SJCRH30 (cell line): ENCODE measurements around the gene PBX1. TPM values are rescaled to one million over a fixed set of nuclear protein-coding genes. Genes with fewer than 3 reads are reported as not detected.

ENCODE experiments used
- DNase-seq, 2 experiments: peaks; one replicate each; pipeline ENCODE4 v3.0.0-alpha.2; 2015 to 2020
- H3K27ac ChIP-seq: fragments of 250-450 bp; sonication (Bioruptor Pico); 2 replicates; pipeline ENCODE4 v1.5.1; 2020; ENCODE audit warnings: mild to moderate bottlenecking, moderate library complexity
- H3K27me3 ChIP-seq: fragments of 250-450 bp; sonication (Bioruptor Pico); 2 replicates; pipeline ENCODE4 v1.5.1; 2020; ENCODE audit warnings: mild to moderate bottlenecking, moderate library complexity
- H3K36me3 ChIP-seq: fragments of 250-450 bp; sonication (Bioruptor Pico); 2 replicates; pipeline ENCODE4 v1.5.1; 2020; ENCODE audit warnings: mild to moderate bottlenecking, moderate library complexity
- H3K4me1 ChIP-seq: fragments of 250-450 bp; sonication (Bioruptor Pico); 2 replicates; pipeline ENCODE4 v1.5.1; 2020; ENCODE audit warnings: mild to moderate bottlenecking, moderate library complexity
- H3K4me3 ChIP-seq: fragments of 250-450 bp; sonication (Bioruptor Pico); 2 replicates; pipeline ENCODE4 v1.5.1; 2020; ENCODE audit warnings: mild to moderate bottlenecking, moderate library complexity
- H3K9me3 ChIP-seq: fragments of 250-450 bp; sonication (Bioruptor Pico); replicated peaks from 2 replicates; pipeline ENCODE4 v1.5.1; 2020; ENCODE audit warnings: mild to moderate bottlenecking, moderate library complexity
- total RNA-seq: library from RNA; depleted of rRNA; stranded (reverse); fragments of >200 nt; shearing (Covaris generic); gene quantifications from 2 replicates; pipeline ENCODE4 v1.2.3, GENCODE V29; 2014

PBX1 gene
- total RNA-seq, 1 experiment from 2014 or later = 39.0 TPM

DNA sequence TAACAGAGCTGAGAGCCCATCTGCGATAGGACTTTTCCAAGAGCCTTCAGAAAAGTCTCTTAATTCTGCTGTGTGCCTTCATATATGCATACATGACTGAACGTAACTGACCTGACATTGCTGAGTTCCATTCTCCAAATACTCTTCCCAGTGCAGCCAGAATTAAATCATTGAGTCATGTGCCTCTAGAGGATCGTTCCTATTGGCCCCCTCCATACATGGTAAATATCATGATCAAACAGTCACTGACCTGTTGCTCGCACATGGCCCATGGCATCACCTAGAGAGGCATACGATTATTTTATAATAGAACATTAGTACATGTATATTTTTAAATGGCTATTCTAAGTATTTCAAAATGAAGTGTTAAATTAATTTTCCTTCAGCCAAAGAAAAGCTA is 186.8 kb downstream of the PBX1 start:
- Histone ChIP-seq H3K27ac (no peak overlapping the region), H3K27me3 (no peaks in the 10 kb centered on the region), H3K4me3 (no peak overlapping the region), H3K9me3 (0 out of 2 replicates have a peak, but pooled peaks cover 3% of the 10 kb centered on the region), H3K36me3 (no peaks in the 10 kb centered on the region), H3K4me1 (peaks cover 18% of the 10 kb centered on the region)
- DNase-seq = no peak

DNA sequence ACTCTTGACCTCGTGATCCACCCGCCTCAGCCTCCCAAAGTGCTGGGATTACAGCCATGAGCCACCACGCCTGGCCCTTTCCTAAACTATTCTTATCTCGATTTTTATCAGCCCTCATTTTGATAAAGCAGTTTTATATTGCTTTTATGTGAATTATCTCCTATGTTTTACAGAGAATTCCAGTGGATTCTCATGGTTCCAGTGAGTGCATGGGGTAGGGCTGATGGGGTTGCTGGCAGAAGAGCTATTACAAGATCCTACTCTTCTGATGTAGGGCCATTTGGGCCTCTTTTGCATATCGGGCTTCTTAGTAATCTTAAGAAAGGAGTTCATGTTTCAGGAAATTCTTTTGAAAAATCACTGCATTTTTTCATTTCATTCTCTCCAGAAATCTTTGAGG is 187.6 kb downstream of the PBX1 start:
- DNase-seq = no peak
- H3K4me3 ChIP-seq = no peak overlapping the region
- peaks cover 18% of the 10 kb centered on the region for H3K4me1 ChIP-seq
- no peaks in the 10 kb centered on the region for H3K27me3 ChIP-seq
- H3K36me3 ChIP-seq = no peaks in the 10 kb centered on the region
- H3K9me3 ChIP-seq = 0 out of 2 replicates have a peak, but pooled peaks cover 3% of the 10 kb centered on the region
- no peak overlapping the region for H3K27ac ChIP-seq

DNA sequence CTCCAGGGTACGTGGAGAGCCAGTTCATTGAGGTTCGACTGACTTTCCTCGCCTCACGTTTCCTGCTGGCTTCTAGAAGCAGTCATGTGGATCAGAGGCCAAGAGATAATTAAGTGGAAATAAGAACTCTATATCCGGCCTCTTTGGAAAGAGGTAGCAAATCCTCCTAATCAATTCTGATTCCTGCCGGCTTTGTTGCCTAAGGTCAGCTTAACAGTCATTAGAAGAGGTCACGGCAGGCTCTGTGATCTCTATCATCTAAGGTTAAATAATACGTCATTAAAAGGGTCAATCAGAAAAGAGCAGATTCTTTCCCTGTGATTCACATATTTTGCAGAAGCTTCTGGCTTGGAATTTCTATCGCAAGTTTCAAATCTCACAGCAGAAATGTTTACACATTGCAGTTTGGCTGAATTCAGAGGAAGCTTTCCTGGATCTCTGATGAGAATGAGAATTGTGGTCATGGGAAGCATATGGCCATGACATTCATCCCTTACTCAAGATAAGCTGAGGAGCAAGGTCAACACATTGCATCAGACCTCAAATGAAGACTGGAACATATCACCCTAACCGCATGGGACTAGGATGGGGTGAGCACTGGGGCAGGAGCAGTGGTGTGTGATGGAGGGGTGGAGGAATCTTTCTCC is 189.4 kb downstream of the PBX1 start:
- peak overlapping the region; percentile 71 for H3K27ac ChIP-seq
- H3K4me3 ChIP-seq = peak overlapping the region; percentile 24
- H3K36me3 ChIP-seq = no peaks in the 10 kb centered on the region
- no peaks in the 10 kb centered on the region for H3K27me3 ChIP-seq
- DNase-seq = peak; percentile 36 to 69
- peaks cover 18% of the 10 kb centered on the region for H3K4me1 ChIP-seq
- H3K9me3 ChIP-seq = 0 out of 2 replicates have a peak, but pooled peaks cover 3% of the 10 kb centered on the region

DNA sequence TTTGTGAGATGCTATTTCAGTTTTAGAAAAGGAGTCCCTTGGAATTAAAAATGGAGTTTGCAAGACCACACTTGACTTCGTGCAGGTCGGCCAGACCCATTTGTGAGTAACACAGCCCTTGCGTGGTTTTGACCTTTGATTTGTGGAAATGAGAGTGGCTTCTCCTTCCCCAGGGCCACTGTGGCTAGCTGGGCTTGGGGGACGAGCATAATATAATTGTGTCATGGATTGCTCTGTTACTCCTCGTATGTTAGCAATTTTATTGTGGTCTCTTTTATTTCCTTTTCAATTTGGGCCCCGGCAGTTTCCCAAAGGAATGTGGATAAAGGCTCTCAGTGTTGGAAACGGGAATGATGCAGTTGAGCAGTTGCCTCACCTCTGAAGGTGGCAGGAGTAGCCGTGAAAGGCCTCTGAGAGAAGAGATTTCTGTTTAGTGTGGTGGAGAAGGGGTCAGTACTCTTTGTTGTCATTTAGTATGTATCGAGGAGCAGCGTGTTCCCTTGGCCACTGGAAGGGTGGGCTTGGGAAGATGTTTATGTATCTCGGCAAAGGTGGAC is 194.6 kb downstream of the PBX1 start:
- no peak for DNase-seq
- Histone ChIP-seq H3K9me3 (no peaks in the 10 kb centered on the region; the same call in 1 of the 2 replicates), H3K27me3 (no peaks in the 10 kb centered on the region), H3K4me1 (peaks cover 4% of the 10 kb centered on the region), H3K27ac (no peak overlapping the region), H3K36me3 (no peaks in the 10 kb centered on the region), H3K4me3 (no peak overlapping the region)

DNA sequence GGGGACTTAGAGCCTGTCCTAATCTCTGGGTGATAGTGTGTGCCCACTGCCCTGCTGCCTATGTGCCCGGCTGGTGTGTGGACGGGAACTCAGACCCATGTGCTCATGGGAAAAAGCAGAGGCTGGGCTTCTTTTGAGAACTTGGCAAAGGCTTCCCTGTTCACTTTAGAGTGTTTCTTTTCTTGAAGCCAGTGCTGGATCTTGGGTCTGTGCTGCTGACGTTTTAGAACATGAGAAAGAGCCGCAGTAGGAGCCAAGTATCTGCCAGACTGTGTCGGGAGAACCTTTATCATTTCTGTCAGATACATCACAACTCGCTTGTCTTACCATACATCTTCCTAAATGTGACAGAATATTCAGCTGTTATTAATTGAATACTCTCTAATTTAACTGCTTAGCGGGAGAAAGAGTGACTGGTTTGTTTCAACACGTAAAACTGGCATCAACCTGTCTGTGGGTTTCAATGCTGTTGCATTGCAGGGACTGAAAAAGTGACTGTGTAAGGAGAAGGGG is 195.2 kb downstream of the PBX1 start:
- Histone ChIP-seq H3K4me1 (no peaks in the 10 kb centered on the region), H3K36me3 (no peaks in the 10 kb centered on the region), H3K4me3 (no peak overlapping the region), H3K27ac (no peak overlapping the region), H3K27me3 (no peaks in the 10 kb centered on the region), H3K9me3 (no peaks in the 10 kb centered on the region; the same call in 1 of the 2 replicates)
- DNase-seq = no peak

DNA sequence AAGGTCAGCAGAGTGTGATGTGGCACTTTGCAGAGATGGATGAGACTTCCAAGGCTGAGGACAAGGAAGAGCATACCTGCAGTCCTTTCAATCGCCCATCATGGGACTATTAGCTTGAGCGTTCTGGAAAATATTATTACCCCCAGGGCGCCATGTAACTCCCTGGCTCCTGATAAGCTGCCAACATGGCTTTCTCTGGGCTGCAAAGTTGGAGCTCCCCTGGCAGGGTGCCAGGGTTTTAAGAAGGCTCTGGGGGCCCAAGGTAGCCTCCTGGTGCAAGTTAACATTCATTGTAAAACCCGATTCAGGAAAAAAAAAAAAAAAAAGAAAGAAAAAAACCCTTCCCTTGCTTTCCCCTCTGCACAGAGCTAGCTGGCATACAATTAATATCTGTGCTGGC is 196.7 kb downstream of the PBX1 start:
- no peak overlapping the region for H3K27ac ChIP-seq
- no peaks in the 10 kb centered on the region for H3K36me3 ChIP-seq
- no peaks in the 10 kb centered on the region for H3K4me1 ChIP-seq
- H3K27me3 ChIP-seq = no peaks in the 10 kb centered on the region
- no peaks in the 10 kb centered on the region; the same call in 1 of the 2 replicates for H3K9me3 ChIP-seq
- DNase-seq = peak; percentile 16 to 47
- H3K4me3 ChIP-seq = no peak overlapping the region

DNA sequence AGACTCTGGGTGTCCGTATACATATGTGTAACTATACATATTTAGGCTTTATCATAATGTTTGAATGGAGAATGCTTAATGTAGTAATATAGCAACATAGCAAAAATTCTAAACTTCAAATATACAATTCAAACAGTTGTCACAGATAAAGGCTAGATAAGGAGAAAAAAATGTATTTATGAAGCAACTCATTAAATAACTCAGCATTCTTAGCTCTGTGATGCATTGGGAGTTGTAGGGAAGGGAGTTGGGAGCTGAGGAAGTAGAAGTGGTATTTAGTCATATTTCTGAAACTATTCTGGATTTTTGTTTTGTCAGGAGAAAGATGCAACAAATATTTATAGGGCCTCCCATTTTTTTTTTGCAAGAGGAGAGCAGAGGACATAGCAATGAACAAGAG is 197.8 kb downstream of the PBX1 start:
- Histone ChIP-seq H3K4me3 (no peak overlapping the region), H3K36me3 (no peaks in the 10 kb centered on the region), H3K9me3 (no peaks in the 10 kb centered on the region; the same call in 1 of the 2 replicates), H3K4me1 (no peaks in the 10 kb centered on the region), H3K27me3 (no peaks in the 10 kb centered on the region), H3K27ac (no peak overlapping the region)
- no peak for DNase-seq

DNA sequence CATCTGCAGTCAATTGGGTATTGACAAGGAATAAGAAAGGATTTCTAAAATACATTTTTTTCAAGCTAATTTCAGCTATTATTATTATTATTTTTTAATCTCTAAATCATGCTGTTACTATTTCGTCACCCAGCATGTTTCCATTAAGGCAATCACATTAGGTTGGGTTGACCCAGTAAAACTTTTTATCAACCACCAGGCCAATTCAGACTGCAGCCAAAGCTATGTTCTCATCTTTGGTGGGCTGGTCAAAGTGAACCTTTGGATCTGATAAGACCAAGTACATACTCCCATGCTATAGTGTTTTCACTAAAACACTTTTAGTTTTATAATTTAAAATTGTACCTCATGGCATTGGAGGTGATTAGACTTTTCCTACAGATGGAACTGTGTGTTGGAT is 198.6 kb downstream of the PBX1 start:
- Histone ChIP-seq H3K27ac (no peak overlapping the region), H3K4me3 (no peak overlapping the region), H3K27me3 (no peaks in the 10 kb centered on the region), H3K36me3 (no peaks in the 10 kb centered on the region), H3K9me3 (no peaks in the 10 kb centered on the region; the same call in 1 of the 2 replicates), H3K4me1 (no peaks in the 10 kb centered on the region)
- DNase-seq = no peak

DNA sequence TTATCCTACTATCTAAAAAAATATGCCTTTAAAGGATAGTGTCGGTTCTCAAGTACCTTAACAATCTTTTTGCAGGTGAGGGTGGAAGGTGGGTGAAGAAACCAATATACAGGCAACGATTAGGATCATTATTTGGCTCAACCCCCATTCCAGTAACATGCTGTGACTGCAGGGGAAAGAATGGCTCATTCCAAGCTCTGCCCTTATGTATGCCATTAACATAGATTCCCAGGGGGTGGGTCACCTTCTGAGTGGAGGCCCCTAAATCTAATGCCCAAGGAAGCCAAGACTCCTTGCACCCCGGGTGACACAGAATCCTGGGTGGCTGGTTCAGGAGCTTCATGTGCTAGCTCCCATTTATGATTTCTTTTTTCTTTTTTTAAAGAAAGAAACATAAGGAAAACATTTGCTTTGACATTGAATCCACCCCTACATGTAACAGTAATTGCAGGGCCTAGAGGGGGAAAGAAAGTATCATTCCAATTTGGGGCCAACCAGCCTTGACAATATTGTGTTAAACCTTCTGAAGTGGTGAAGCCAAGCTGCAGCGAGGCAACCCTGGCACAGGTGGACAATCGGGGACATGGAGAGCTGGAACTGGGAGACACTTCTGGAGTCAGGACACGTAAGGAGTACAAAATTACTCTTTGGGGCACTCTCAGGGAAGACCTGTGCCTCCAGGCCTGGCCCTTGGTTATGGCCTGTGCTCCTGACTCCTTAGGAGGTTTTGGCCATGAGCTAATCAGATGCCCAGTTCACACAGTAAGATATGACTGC is 200.3 kb downstream of the PBX1 start:
- Histone ChIP-seq H3K9me3 (no peaks in the 10 kb centered on the region; the same call in 1 of the 2 replicates), H3K4me3 (no peak overlapping the region), H3K27ac (no peak overlapping the region), H3K4me1 (no peaks in the 10 kb centered on the region), H3K36me3 (no peaks in the 10 kb centered on the region), H3K27me3 (no peaks in the 10 kb centered on the region)
- no peak for DNase-seq

DNA sequence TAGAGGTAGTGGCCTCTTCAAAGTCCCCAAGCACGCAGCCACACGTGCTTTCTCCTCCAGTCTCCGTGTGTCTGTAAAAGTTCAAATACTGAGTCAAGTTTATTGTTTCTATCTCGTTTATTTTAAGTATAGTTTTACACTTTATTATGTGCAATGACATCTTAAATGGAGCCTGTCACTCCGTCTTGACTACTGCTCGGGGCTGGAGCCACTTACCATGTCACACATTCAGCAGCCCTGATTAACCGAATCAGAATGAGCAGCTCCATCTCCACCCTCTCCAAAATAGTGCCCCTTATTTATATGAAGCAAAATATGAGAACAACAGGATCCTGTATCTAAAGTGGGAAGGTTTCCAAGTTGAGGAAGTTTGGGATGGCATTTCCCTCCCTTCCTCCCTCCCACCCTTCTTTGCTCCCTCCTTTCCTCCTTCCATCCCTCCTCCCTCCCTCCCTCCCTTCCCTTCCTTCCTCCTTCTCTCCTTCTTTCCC is 201.0 kb downstream of the PBX1 start:
- Histone ChIP-seq H3K27ac (no peak overlapping the region), H3K36me3 (no peaks in the 10 kb centered on the region), H3K27me3 (no peaks in the 10 kb centered on the region), H3K4me3 (no peak overlapping the region), H3K9me3 (no peaks in the 10 kb centered on the region; the same call in 1 of the 2 replicates), H3K4me1 (no peaks in the 10 kb centered on the region)
- no peak for DNase-seq

DNA sequence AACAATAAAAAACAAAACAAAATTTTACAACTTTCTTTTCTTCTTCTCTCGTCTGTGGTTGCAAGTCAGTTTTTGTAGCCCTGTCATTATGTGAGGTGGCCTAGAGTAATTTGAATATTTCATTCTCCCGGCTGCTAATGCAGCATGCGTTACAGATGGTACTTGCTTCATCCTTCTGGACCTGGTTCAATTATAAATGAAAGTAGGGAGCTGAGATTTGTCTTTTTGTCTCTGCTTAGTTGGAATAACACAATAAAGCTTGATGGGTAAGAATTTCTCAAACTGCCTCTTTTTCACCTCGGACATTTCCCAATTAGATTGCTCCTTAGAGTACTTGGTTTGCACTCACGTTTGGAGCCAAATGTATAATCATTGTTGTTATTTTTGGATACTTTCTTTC is 201.6 kb downstream of the PBX1 start:
- Histone ChIP-seq H3K4me3 (no peak overlapping the region), H3K36me3 (no peaks in the 10 kb centered on the region)

DNA sequence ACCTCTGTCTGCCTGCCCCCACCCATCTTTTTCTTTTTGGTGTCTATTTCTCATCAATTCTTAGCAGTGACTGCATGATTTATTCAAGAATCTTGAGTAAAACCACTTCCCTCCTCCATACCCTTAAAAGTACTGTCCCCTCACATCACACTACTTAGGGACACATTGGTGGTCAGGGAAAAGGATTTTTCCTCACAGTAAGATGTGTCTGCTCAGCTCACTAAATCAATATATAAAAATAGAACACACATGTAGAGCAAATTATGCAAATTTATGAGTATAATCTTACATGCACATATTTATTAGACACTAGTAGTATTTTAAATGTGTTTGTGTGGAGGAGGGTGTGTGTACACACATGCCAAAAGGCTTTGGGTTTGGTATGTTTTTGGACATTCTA is 202.0 kb downstream of the PBX1 start:
- no peaks in the 10 kb centered on the region for H3K27me3 ChIP-seq
- no peak overlapping the region for H3K4me3 ChIP-seq
- DNase-seq = no peak
- H3K36me3 ChIP-seq = no peaks in the 10 kb centered on the region
- H3K4me1 ChIP-seq = no peaks in the 10 kb centered on the region
- no peaks in the 10 kb centered on the region; the same call in 1 of the 2 replicates for H3K9me3 ChIP-seq
- H3K27ac ChIP-seq = no peak overlapping the region

More for the DNA sequence above, 201.6 kb downstream of the PBX1 start:
- Histone ChIP-seq H3K27me3 (no peaks in the 10 kb centered on the region), H3K27ac (no peak overlapping the region), H3K9me3 (no peaks in the 10 kb centered on the region; the same call in 1 of the 2 replicates), H3K4me1 (no peaks in the 10 kb centered on the region)
- DNase-seq = no peak

DNA sequence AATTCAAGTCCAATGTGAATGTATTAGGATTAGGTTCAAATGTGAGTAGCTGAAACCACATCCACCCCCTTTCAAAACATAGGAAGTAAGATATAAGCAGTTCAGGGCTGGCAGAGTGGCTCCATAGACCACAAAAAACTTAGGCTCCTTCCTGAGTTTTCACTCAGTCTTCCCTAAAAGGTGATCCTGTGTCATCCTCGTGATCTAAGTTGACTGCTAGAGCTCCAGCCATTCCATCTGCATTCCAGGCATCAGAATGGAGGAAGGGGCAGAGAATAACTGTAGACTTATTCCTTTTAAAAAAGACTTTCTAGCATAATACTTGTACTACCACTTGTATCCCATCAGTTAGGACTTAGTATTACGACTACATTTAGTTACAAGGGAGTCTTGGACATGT is 204.1 kb downstream of the PBX1 start:
- peaks cover 5% of the 10 kb centered on the region; the same call in 1 of the 2 replicates for H3K4me1 ChIP-seq
- H3K27ac ChIP-seq = no peak overlapping the region
- no peaks in the 10 kb centered on the region for H3K36me3 ChIP-seq
- no peaks in the 10 kb centered on the region for H3K27me3 ChIP-seq
- no peak overlapping the region for H3K4me3 ChIP-seq
- DNase-seq = no peak
- H3K9me3 ChIP-seq = no peaks in the 10 kb centered on the region

DNA sequence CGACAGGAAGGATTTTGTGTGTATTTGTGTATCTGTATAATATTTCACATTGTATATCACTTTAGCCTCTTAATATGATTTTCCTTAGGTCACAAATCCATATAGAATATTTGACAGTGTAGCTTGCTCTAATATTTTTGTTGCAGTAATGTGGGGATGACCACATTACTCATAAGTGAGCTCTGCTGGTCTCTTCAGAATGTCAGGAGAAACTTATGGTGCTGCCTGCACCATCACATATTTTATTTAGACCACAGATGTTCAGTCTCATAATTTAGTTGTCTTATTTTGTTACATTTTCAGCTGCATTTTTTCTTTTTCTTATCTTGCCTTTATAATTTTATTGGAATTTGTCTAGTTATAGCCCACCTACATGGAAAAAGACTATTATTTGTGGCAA is 205.3 kb downstream of the PBX1 start:
- peaks cover 5% of the 10 kb centered on the region; the same call in 1 of the 2 replicates for H3K4me1 ChIP-seq
- no peaks in the 10 kb centered on the region for H3K36me3 ChIP-seq
- H3K27me3 ChIP-seq = no peaks in the 10 kb centered on the region
- H3K9me3 ChIP-seq = no peaks in the 10 kb centered on the region
- no peak for DNase-seq
- H3K4me3 ChIP-seq = no peak overlapping the region
- no peak overlapping the region for H3K27ac ChIP-seq

DNA sequence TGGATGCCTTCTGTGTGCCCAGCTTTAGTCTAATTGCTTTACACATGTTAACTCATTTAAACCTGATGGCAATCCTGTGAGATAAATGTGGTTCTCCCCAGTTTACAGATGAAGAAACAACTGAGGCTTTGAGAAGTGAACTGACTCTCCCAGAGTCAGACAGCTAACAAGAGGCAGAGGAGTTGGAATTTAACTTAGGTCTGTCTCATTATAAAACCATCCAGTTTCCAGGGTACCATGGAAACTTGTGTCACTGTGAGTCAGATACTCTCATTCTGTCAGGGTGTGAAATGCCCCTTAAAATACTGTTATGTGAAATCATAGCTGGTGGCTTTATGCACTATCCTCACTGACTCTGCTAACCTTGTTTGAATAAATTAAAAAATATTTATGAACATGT is 206.6 kb downstream of the PBX1 start:
- H3K27me3 ChIP-seq = no peaks in the 10 kb centered on the region
- no peaks in the 10 kb centered on the region for H3K9me3 ChIP-seq
- no peak for DNase-seq
- no peak overlapping the region for H3K4me3 ChIP-seq
- no peak overlapping the region for H3K27ac ChIP-seq
- H3K36me3 ChIP-seq = no peaks in the 10 kb centered on the region
- peaks cover 5% of the 10 kb centered on the region; the same call in 1 of the 2 replicates for H3K4me1 ChIP-seq
